ENCODE results near the gene ATP2C1. TPM values are rescaled to one million over a fixed set of nuclear protein-coding genes. Genes with fewer than 3 reads are reported as not detected.

Gene ATP2C1
- total RNA-seq, 1 donor from 2014 or later, result 59.3 TPM

DNA sequence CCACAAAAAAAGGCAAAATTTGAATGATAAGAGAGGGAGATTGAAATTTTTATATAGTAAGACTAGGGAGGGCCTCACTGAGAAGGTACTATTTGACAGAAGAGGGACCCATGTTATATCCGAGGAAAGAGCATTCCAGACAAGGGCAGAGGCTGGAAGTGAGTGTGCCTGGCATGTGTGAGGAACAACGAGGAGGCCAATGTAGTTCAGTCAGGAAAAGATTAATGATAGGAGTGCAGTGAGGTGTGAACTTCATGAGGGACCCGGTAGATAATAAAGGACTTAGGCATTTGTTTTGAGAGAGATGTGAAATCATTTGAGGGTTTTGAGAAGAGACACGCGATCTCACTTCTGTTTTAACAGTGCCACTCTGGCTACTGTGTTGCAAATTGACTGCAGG, 96.4 kb downstream of the ATP2C1 start:
- intact Hi-C loops (cut with micrococcal nuclease), result no loop called here
- H3K36me3 Mint-ChIP-seq (ENCODE audit: low read depth), result peaks cover 41% of the 10 kb centered on the region

DNA sequence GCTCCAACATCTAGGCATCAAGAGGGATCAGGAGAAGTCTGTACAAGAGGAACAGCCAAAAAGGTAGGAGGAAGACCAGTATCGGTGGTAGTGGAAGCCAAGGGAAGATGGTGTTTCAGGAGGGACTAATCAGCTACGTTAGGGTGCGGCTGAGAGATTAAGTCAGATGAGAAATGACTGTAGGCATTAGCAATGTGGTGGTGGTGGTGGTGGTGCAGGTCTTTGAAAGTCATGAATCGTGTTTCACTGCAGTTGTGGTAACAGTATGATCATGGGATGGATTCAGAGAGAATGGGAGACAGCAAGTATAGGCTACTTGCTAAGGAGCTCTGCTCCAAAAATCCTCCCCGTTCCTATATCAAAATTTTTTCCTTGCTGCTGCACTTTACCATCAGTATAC, 97.2 kb downstream of the ATP2C1 start:
- Mint-ChIP-seq H3K36me3 (ENCODE audit: low read depth) (peaks cover 43% of the 10 kb centered on the region), H3K4me1 (no peaks in the 10 kb centered on the region), H3K27ac (no peak overlapping the region), H3K9me3 (no peaks in the 10 kb centered on the region), H3K27me3 (no peaks in the 10 kb centered on the region), H3K4me3 (no peak overlapping the region)
- ChIA-PET CTCF (no interaction called here), POLR2A (no interaction called here)
- intact Hi-C loops (cut with micrococcal nuclease), result no loop called here
- TF ChIP-seq, protein P1, sequence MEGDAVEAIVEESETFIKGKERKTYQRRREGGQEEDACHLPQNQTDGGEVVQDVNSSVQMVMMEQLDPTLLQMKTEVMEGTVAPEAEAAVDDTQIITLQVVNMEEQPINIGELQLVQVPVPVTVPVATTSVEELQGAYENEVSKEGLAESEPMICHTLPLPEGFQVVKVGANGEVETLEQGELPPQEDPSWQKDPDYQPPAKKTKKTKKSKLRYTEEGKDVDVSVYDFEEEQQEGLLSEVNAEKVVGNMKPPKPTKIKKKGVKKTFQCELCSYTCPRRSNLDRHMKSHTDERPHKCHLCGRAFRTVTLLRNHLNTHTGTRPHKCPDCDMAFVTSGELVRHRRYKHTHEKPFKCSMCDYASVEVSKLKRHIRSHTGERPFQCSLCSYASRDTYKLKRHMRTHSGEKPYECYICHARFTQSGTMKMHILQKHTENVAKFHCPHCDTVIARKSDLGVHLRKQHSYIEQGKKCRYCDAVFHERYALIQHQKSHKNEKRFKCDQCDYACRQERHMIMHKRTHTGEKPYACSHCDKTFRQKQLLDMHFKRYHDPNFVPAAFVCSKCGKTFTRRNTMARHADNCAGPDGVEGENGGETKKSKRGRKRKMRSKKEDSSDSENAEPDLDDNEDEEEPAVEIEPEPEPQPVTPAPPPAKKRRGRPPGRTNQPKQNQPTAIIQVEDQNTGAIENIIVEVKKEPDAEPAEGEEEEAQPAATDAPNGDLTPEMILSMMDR (IDR thresholded peaks at IDR 0.05), result no peak
- ATAC-seq (ENCODE audit: low read depth) (no peak), DNase-seq (no peak)

More for the DNA sequence above, 96.4 kb downstream of the ATP2C1 start:
- Mint-ChIP-seq H3K27me3 (no peaks in the 10 kb centered on the region), H3K4me1 (no peaks in the 10 kb centered on the region), H3K27ac (no peak overlapping the region), H3K4me3 (no peak overlapping the region), H3K9me3 (no peaks in the 10 kb centered on the region)
- TF ChIP-seq, protein P1 (IDR thresholded peaks at IDR 0.05), result no peak
- POLR2A ChIA-PET, result no interaction called here
- DNase-seq (no peak), ATAC-seq (ENCODE audit: low read depth) (no peak)
- CTCF ChIA-PET, result no interaction called here

DNA sequence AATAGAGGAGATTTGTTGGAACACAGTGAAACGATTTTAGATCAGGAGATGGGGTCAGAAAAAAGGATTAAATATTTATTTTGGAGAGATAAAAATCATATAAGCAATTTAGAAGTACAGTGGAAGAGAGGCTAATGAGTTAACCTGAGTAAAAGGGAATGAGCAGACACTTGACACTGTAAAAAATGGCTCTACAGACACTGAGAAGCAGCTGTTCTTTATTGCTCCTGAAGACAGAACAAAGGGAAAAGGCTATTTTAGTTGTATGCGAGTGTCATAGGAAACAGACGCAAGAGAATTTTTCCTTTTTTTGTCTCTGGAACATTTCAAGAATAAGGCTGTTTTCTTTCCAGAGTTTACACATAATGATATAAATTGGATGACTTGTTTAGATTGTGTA, 98.5 kb downstream of the ATP2C1 start:
- POLR2A ChIA-PET, result no interaction called here
- intact Hi-C loops (cut with micrococcal nuclease), result no loop called here
- Mint-ChIP-seq H3K27me3 (no peaks in the 10 kb centered on the region), H3K9me3 (no peaks in the 10 kb centered on the region), H3K36me3 (ENCODE audit: low read depth) (peaks cover 51% of the 10 kb centered on the region), H3K27ac (no peak overlapping the region), H3K4me3 (no peak overlapping the region), H3K4me1 (no peaks in the 10 kb centered on the region)
- CTCF ChIA-PET, result no interaction called here
- ATAC-seq (ENCODE audit: low read depth), result no peak
- TF ChIP-seq, protein P1 (IDR thresholded peaks at IDR 0.05), result no peak
- no peak for DNase-seq

DNA sequence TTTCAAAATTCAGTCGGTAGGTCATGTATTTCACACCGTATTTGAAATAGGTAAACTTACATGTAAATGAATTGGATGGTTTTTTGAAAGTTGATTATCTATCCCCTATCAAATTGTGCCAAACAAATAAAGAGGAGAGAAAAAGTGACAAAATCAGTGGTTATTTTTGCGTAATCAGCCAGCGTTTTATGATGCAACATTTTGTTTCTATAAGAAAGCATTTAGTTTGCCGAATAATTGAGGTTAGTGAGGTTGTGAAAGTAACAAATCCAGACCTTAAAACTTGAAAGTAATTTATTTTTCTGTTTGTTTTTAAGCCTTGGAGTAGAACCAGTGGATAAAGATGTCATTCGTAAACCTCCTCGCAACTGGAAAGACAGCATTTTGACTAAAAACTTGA, 103.4 kb downstream of the ATP2C1 start:
- peaks cover 62% of the 10 kb centered on the region for H3K36me3 Mint-ChIP-seq (ENCODE audit: low read depth)
- no peaks in the 10 kb centered on the region for H3K4me1 Mint-ChIP-seq
- ChIA-PET POLR2A (no interaction called here), CTCF (no interaction called here)
- intact Hi-C loops (cut with micrococcal nuclease), result no loop called here
- no peaks in the 10 kb centered on the region for H3K9me3 Mint-ChIP-seq
- ATAC-seq (ENCODE audit: low read depth) (no peak), DNase-seq (no peak)
- TF ChIP-seq, protein P1 (IDR thresholded peaks at IDR 0.05), result no peak
- no peaks in the 10 kb centered on the region for H3K27me3 Mint-ChIP-seq
- no peak overlapping the region for H3K27ac Mint-ChIP-seq
- H3K4me3 Mint-ChIP-seq, result no peak overlapping the region

DNA sequence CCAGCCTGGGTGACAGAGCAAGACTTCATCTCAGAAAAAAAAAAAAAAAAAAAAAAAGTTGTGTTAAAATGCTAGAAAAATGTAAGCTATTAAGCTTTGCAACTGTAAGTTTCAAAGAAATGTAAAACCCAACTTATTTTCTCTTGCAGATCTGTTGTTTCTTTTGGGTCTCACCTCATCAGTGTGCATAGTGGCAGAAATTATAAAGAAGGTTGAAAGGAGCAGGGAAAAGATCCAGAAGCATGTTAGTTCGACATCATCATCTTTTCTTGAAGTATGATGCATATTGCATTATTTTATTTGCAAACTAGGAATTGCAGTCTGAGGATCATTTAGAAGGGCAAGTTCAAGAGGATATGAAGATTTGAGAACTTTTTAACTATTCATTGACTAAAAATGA, 107.2 kb downstream of the ATP2C1 start:
- H3K27ac Mint-ChIP-seq, result no peak overlapping the region
- POLR2A ChIA-PET, result interaction anchor here (0.6 kb wide), 1 partner anchor 13 kb away, joined by 3 read pairs; no protein-coding TSS in a partner anchor
- intact Hi-C loops (cut with micrococcal nuclease), result no loop called here

More for the DNA sequence above, 107.2 kb downstream of the ATP2C1 start:
- CTCF ChIA-PET, result no interaction called here
- no peak for DNase-seq
- Mint-ChIP-seq H3K4me1 (no peaks in the 10 kb centered on the region), H3K36me3 (ENCODE audit: low read depth) (peaks cover 68% of the 10 kb centered on the region), H3K27me3 (no peaks in the 10 kb centered on the region), H3K9me3 (no peaks in the 10 kb centered on the region), H3K4me3 (no peak overlapping the region)
- TF ChIP-seq, protein P1 (IDR thresholded peaks at IDR 0.05), result no peak
- no peak for ATAC-seq (ENCODE audit: low read depth)

Measured in activated B cell treated with CpG ODN at 0.5 μM for 24 hours (primary cell).